Muscle of leg (tissue), 11 donors: Measurements from ENCODE around the gene GBP3. TPM values are rescaled to one million over a fixed set of nuclear protein-coding genes. Genes with fewer than 3 reads are reported as not detected.
"Not testable (repeated sequence)": the region's sequence is repeated elsewhere in the genome, so short reads cannot be mapped to it uniquely, and the experiment has no call there.

Experiments
- DNase-seq: peaks from one replicate; pipeline ENCODE4 v3.0.0; 2013
- H3K27ac ChIP-seq: one replicate; pipeline ENCODE4 v1.5.1; 2013; ENCODE audit warnings: mild to moderate bottlenecking, low read length, control low read depth
- H3K27me3 ChIP-seq: one replicate; pipeline ENCODE4 v1.6.1; 2013; ENCODE audit warnings: low read length; ENCODE audit not compliant: control insufficient read depth, insufficient read depth
- H3K36me3 ChIP-seq: one replicate; pipeline ENCODE4 v1.6.1; 2013; ENCODE audit warnings: low read length; ENCODE audit not compliant: control insufficient read depth, insufficient read depth
- H3K4me1 ChIP-seq: one replicate; pipeline ENCODE4 v1.6.1; 2013; ENCODE audit warnings: low read length; ENCODE audit not compliant: control insufficient read depth, insufficient read depth
- H3K4me3 ChIP-seq: one replicate; pipeline ENCODE4 v1.5.1; 2013; ENCODE audit warnings: low read length, control low read depth
- H3K9me3 ChIP-seq: replicated peaks from 2 replicates; pipeline ENCODE4 v1.6.1; 2013; ENCODE audit warnings: low read depth, low read length; ENCODE audit not compliant: control insufficient read depth
- WGBS: methylation state at CpG from one replicate; pipeline ENCODE4 v1.1.5; 2013; ENCODE audit warnings: missing lambda C conversion rate; ENCODE audit not compliant: insufficient coverage; 5-methylcytosine and 5-hydroxymethylcytosine counted together
- polyA plus RNA-seq, 8 donors: library from polyadenylated mRNA; unstranded; fragments of 120-200 nt; gene quantifications; one replicate each; pipeline versions ENCODE4 v1.2.1 to v1.2.3, GENCODE V29; 2013; ENCODE audit warnings: inconsistent platforms in 1 of 8, low replicate concordance in 1 of 8; ENCODE audit not compliant: insufficient read length in 8 of 8, insufficient read depth in 1 of 8
- total RNA-seq: library from RNA; stranded (reverse); fragments of 120-200 nt; gene quantifications from one replicate; pipeline ENCODE4 v1.2.4, GENCODE V29; 2013

The GBP3 gene
- total and polyA plus RNA-seq, 9 donors = 1.3 to 4.5 (median 2.9) TPM

GRCh38 chr1:89041119-89041641 is 18.5 kb upstream of the GBP3 start:
- H3K4me3 ChIP-seq = no peak overlapping the region
- DNase-seq = no peak
- H3K27ac ChIP-seq = no peak overlapping the region
- no peaks in the 10 kb centered on the region for H3K36me3 ChIP-seq
- H3K9me3 ChIP-seq = peaks cover 9% of the 10 kb centered on the region
- H3K4me1 ChIP-seq = no peaks in the 10 kb centered on the region
- WGBS = 80% methylated on average over 1 of the region's 3 CpGs
- H3K27me3 ChIP-seq = no peaks in the 10 kb centered on the region

GRCh38 chr1:89040315-89040626 is 17.6 kb upstream of the GBP3 start:
- Histone ChIP-seq H3K36me3 (no peaks in the 10 kb centered on the region), H3K27ac (no peak overlapping the region), H3K27me3 (no peaks in the 10 kb centered on the region), H3K4me3 (no peak overlapping the region), H3K4me1 (no peaks in the 10 kb centered on the region), H3K9me3 (peaks cover 9% of the 10 kb centered on the region)
- WGBS = no CpG with 5 or more reads among the region's 1 CpG
- DNase-seq = no peak

GRCh38 chr1:89037186-89037585 is 14.5 kb upstream of the GBP3 start:
- no peaks in the 10 kb centered on the region for H3K36me3 ChIP-seq
- no peak overlapping the region for H3K4me3 ChIP-seq
- no CpG with 5 or more reads among the region's 1 CpG for whole genome bisulfite sequencing
- no peaks in the 10 kb centered on the region for H3K9me3 ChIP-seq
- H3K27ac ChIP-seq = no peak overlapping the region
- H3K27me3 ChIP-seq = no peaks in the 10 kb centered on the region
- DNase-seq = no peak
- no peaks in the 10 kb centered on the region for H3K4me1 ChIP-seq

GRCh38 chr1:89035080-89035479 is 12.4 kb upstream of the GBP3 start:
- H3K4me1 ChIP-seq = no peaks in the 10 kb centered on the region
- no peaks in the 10 kb centered on the region for H3K27me3 ChIP-seq
- DNase-seq = no peak
- no peaks in the 10 kb centered on the region for H3K9me3 ChIP-seq
- H3K4me3 ChIP-seq = no peak overlapping the region
- no peaks in the 10 kb centered on the region for H3K36me3 ChIP-seq
- no CpG with 5 or more reads among the region's 1 CpG for WGBS
- no peak overlapping the region for H3K27ac ChIP-seq

- not testable (repeated sequence) for H3K27me3 ChIP-seq, H3K4me3 ChIP-seq, H3K4me1 ChIP-seq, H3K9me3 ChIP-seq, H3K27ac ChIP-seq, DNase-seq, H3K36me3 ChIP-seq
- WGBS = 71% methylated on average over 2 of the region's 5 CpGs
Measured at GRCh38 chr1:89034004-89034403, 11.3 kb upstream of the GBP3 start.

GRCh38 chr1:89029051-89029450 is 6.4 kb upstream of the GBP3 start:
- H3K36me3 ChIP-seq, DNase-seq, H3K4me1 ChIP-seq, H3K4me3 ChIP-seq, H3K9me3 ChIP-seq, H3K27me3 ChIP-seq, H3K27ac ChIP-seq: not testable (repeated sequence)
- WGBS = no CpG with 5 or more reads among the region's 2 CpGs

- DNase-seq = no peak
- Histone ChIP-seq H3K36me3 (no peaks in the 10 kb centered on the region), H3K4me1 (peaks cover 2% of the 10 kb centered on the region), H3K9me3 (no peaks in the 10 kb centered on the region), H3K4me3 (no peak overlapping the region), H3K27ac (no peak overlapping the region), H3K27me3 (no peaks in the 10 kb centered on the region)
- 86% methylated on average over 1 of the region's 3 CpGs for WGBS
Measured at GRCh38 chr1:89025928-89026327, 3.3 kb upstream of the GBP3 start.

GRCh38 chr1:89023026-89023425 is 360 bp upstream of the GBP3 start:
- no peaks in the 10 kb centered on the region for H3K27me3 ChIP-seq
- H3K4me1 ChIP-seq = peaks cover 2% of the 10 kb centered on the region
- DNase-seq = no peak
- no peak overlapping the region for H3K4me3 ChIP-seq
- no peaks in the 10 kb centered on the region for H3K9me3 ChIP-seq
- H3K36me3 ChIP-seq = no peaks in the 10 kb centered on the region
- H3K27ac ChIP-seq = peak overlapping the region; percentile 91

- H3K36me3 ChIP-seq, H3K27me3 ChIP-seq, DNase-seq, H3K4me1 ChIP-seq, H3K9me3 ChIP-seq, H3K4me3 ChIP-seq, H3K27ac ChIP-seq: not testable (repeated sequence)
- 67% methylated on average over 1 of the region's 3 CpGs for WGBS
Measured at GRCh38 chr1:89018318-89018717, 4.3 kb downstream of the GBP3 start.

- no peaks in the 10 kb centered on the region for H3K9me3 ChIP-seq
- H3K4me1 ChIP-seq = no peaks in the 10 kb centered on the region
- WGBS = 73% methylated on average over 2 of the region's 4 CpGs
- no peaks in the 10 kb centered on the region for H3K27me3 ChIP-seq
- H3K36me3 ChIP-seq = no peaks in the 10 kb centered on the region
- H3K4me3 ChIP-seq = no peak overlapping the region
- no peak for DNase-seq
- no peak overlapping the region for H3K27ac ChIP-seq
Measured at GRCh38 chr1:89008511-89008910, 14.2 kb downstream of the GBP3 start.
